H9 (cell line): ENCODE measurements around the gene RAB3B. TPM values are rescaled to one million over a fixed set of nuclear protein-coding genes. Genes with fewer than 3 reads are reported as not detected.
A peak's percentile ranks its signal among the peaks of the same experiment; 100 is the strongest.

Experiments
- DNase-seq: peaks from one replicate; pipeline ENCODE4 v3.0.0-alpha.2; 2017
- H2AFZ ChIP-seq: one replicate; pipeline ENCODE4 v1.6.1; 2013; ENCODE audit warnings: mild to moderate bottlenecking, low read length, control low read depth, moderate library complexity
- H2AK5ac ChIP-seq: 2 replicates; pipeline ENCODE4 v1.6.1; 2013; ENCODE audit warnings: low read length, control low read depth, mixed read lengths; ENCODE audit not compliant: insufficient read length
- H2BK120ac ChIP-seq: one replicate; pipeline ENCODE4 v1.6.1; 2013; ENCODE audit warnings: low read depth, mild to moderate bottlenecking, low read length, control low read depth, inconsistent platforms; ENCODE audit not compliant: poor library complexity, severe bottlenecking
- H2BK12ac ChIP-seq: 2 replicates; pipeline ENCODE4 v1.6.1; 2013; ENCODE audit warnings: low read length, control low read depth, mixed read lengths, low read depth; ENCODE audit not compliant: insufficient read length
- H2BK15ac ChIP-seq: 2 replicates; pipeline ENCODE4 v1.6.1; 2013; ENCODE audit warnings: low read depth, low read length, control low read depth
- H2BK20ac ChIP-seq: one replicate; pipeline ENCODE4 v1.6.1; 2013; ENCODE audit warnings: low read depth, mild to moderate bottlenecking, low read length, control low read depth, inconsistent platforms; ENCODE audit not compliant: poor library complexity, severe bottlenecking
- H2BK5ac ChIP-seq: 2 replicates; pipeline ENCODE4 v1.6.1; 2013; ENCODE audit warnings: low read length, control low read depth, mixed read lengths; ENCODE audit not compliant: insufficient read length
- H3K14ac ChIP-seq: 2 replicates; pipeline ENCODE4 v1.6.1; 2013; ENCODE audit warnings: low read length, control low read depth; ENCODE audit not compliant: insufficient read depth
- H3K18ac ChIP-seq: 2 replicates; pipeline ENCODE4 v1.6.1; 2013; ENCODE audit warnings: low read depth, mild to moderate bottlenecking, mixed read lengths, low read length, control low read depth; ENCODE audit not compliant: insufficient read length
- H3K23ac ChIP-seq: 2 replicates; pipeline ENCODE4 v1.6.1; 2013; ENCODE audit warnings: low read length, control low read depth, mixed read lengths, low read depth; ENCODE audit not compliant: insufficient read length
- H3K23me2 ChIP-seq: 2 replicates; pipeline ENCODE4 v1.6.1; 2013; ENCODE audit warnings: low read depth, mild to moderate bottlenecking, mixed read lengths, low read length, control low read depth; ENCODE audit not compliant: insufficient read length, poor library complexity, severe bottlenecking
- H3K27ac ChIP-seq: 2 replicates; pipeline ENCODE4 v1.5.1; 2013; ENCODE audit warnings: low read length, control low read depth, mixed read lengths, low read depth; ENCODE audit not compliant: insufficient read length
- H3K27me3 ChIP-seq: 2 replicates; pipeline ENCODE4 v1.6.1; 2013; ENCODE audit warnings: low read length, control low read depth, inconsistent platforms; ENCODE audit not compliant: insufficient read depth
- H3K4ac ChIP-seq: 2 replicates; pipeline ENCODE4 v1.6.1; 2013; ENCODE audit warnings: low read depth, mild to moderate bottlenecking, control low read depth, inconsistent platforms, low read length, moderate library complexity
- H3K4me1 ChIP-seq: 2 replicates; pipeline ENCODE4 v1.6.1; 2013; ENCODE audit warnings: low read length, control low read depth, inconsistent platforms; ENCODE audit not compliant: insufficient read depth
- H3K4me2 ChIP-seq: 2 replicates; pipeline ENCODE4 v1.6.1; 2013; ENCODE audit warnings: low read length, control low read depth, mixed read lengths; ENCODE audit not compliant: insufficient read length, insufficient read depth
- H3K56ac ChIP-seq: 2 replicates; pipeline ENCODE4 v1.6.1; 2013; ENCODE audit warnings: low read depth, mild to moderate bottlenecking, mixed read lengths, low read length, control low read depth; ENCODE audit not compliant: insufficient read length
- H3K79me1 ChIP-seq: 2 replicates; pipeline ENCODE4 v1.6.1; 2013; ENCODE audit warnings: low read depth, mild to moderate bottlenecking, moderate library complexity, low read length, control low read depth, inconsistent platforms; ENCODE audit not compliant: insufficient read depth, poor library complexity, severe bottlenecking
- H3K79me2 ChIP-seq: 2 replicates; pipeline ENCODE4 v1.6.1; 2013; ENCODE audit warnings: low read length, control low read depth, inconsistent platforms; ENCODE audit not compliant: insufficient read depth
- H3K9ac ChIP-seq: 2 replicates; pipeline ENCODE4 v1.6.1; 2013; ENCODE audit warnings: low read length, control low read depth, mixed read lengths; ENCODE audit not compliant: insufficient read length; ENCODE audit errors: extremely low read depth
- H3K9me3 ChIP-seq: one replicate; pipeline ENCODE4 v1.6.1; 2013; ENCODE audit warnings: low read depth, low read length, inconsistent platforms; ENCODE audit not compliant: control insufficient read depth
- H3T11ph ChIP-seq: one replicate; pipeline ENCODE4 v1.6.1; 2013; ENCODE audit warnings: mild to moderate bottlenecking, low read length, control low read depth, inconsistent platforms
- H4K20me1 ChIP-seq: one replicate; pipeline ENCODE4 v1.6.1; 2013; ENCODE audit not compliant: control insufficient read depth, insufficient read length, insufficient read depth
- H4K5ac ChIP-seq: 2 replicates; pipeline ENCODE4 v1.6.1; 2013; ENCODE audit warnings: low read depth, mild to moderate bottlenecking, mixed read lengths, low read length, control low read depth; ENCODE audit not compliant: insufficient read length
- H4K8ac ChIP-seq: replicated peaks from 2 replicates; pipeline ENCODE4 v1.6.1; 2013; ENCODE audit warnings: low read length, control low read depth, mixed read lengths, low read depth; ENCODE audit not compliant: insufficient read length
- H4K91ac ChIP-seq: 2 replicates; pipeline ENCODE4 v1.6.1; 2013; ENCODE audit warnings: low read depth, mild to moderate bottlenecking, moderate library complexity, mixed read lengths, low read length, control low read depth; ENCODE audit not compliant: insufficient read length
- H3K27ac Mint-ChIP-seq, 3 experiments: 2 replicates in 2 of 3; 3 replicates in 1 of 3; pipeline ENCODE4 v1.8.0; 2020 to 2021; ENCODE audit warnings: mixed read lengths in 3 of 3, mild to moderate bottlenecking in 1 of 3, moderate library complexity in 1 of 3
- H3K27me3 Mint-ChIP-seq: 2 replicates; pipeline ENCODE4 v1.8.0; 2021; ENCODE audit warnings: low read depth, mild to moderate bottlenecking, moderate library complexity, mixed read lengths
- H3K36me3 Mint-ChIP-seq, 3 experiments: 2 replicates in 2 of 3; 3 replicates in 1 of 3; pipeline ENCODE4 v1.8.0; 2020 to 2021; ENCODE audit warnings: low read depth in 3 of 3, mixed read lengths in 3 of 3; ENCODE audit not compliant: insufficient read depth in 1 of 3
- H3K4me1 Mint-ChIP-seq, 2 experiments: 2 replicates each; pipeline ENCODE4 v1.8.0; 2020; ENCODE audit warnings: mixed read lengths in 2 of 2
- H3K4me3 Mint-ChIP-seq, 2 experiments: 2 replicates in 1 of 2; 3 replicates in 1 of 2; pipeline ENCODE4 v1.8.0; 2020 to 2021; ENCODE audit warnings: mild to moderate bottlenecking in 2 of 2, mixed read lengths in 2 of 2, moderate library complexity in 1 of 2
- H3K9me3 Mint-ChIP-seq, 2 experiments: 2 replicates in 1 of 2; 3 replicates in 1 of 2; pipeline ENCODE4 v1.8.0; 2020; ENCODE audit warnings: mild to moderate bottlenecking in 2 of 2, mixed read lengths in 2 of 2, moderate library complexity in 1 of 2
- WGBS: extraction: QIAGEN DNeasy Blood & Tissue Kit; methylation state at CpG from one replicate; pipeline ENCODE4 v1.1.7; 2013; ENCODE audit warnings: missing lambda C conversion rate, low lambda C conversion rate, mixed read lengths; ENCODE audit not compliant: insufficient read length; ENCODE audit errors: extremely low coverage; 5-methylcytosine and 5-hydroxymethylcytosine counted together
- total RNA-seq: library from RNA; stranded (reverse); gene quantifications from 2 replicates; pipeline ENCODE4 v1.2.1, GENCODE V29; 2021
- TF ChIP-seq, protein P1 (sequence below): fragments of 200-600 bp; sonication (generic); conservative IDR thresholded peaks from 3 replicates; pipeline ENCODE4 v1.8.0; 2021; ENCODE audit warnings: antibody characterized with exemption, mild to moderate bottlenecking

RAB3B gene
- total RNA-seq, 1 experiment from 2014 or later, result 30.6 TPM

DNA sequence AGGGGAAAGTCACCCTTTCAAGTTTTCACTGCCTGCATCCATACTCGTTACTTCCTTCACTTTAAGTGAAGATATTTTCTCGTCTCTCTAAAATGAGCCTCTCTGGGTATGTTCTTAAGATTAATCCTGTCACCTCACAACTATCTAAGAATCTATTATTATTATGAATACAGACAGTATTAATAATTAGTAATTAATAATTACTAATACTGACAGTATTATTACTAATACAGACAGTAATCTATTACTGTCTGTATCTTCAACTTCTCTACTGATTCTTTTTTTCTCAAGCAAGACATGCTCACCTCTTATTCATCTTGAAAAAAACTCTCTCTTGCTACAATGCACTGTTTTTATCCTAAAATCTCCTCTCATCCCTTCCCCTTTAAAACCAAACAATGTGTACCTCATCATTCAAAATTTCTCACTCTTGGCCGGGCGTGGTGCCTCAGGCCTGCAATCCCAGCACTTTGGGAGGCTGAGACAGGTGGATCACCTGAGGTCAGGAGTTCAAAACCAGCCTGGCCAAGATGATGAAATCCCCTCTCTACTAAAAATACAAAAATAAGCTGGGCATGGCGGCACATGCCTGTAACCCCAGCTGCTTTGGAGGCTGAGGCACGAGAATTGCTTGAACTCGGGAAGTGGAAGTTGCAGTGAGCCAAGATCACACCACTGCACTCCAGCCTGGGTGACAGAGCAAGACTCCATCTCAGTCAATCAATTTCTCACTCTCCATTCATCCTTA lies 119.7 kb downstream of the RAB3B start:
- Histone ChIP-seq H2BK120ac (no peak overlapping the region), H3K9me3 (no peaks in the 10 kb centered on the region), H3K4me1 (peaks cover 2% of the 10 kb centered on the region; the same call in 1 of the 2 replicates), H3T11ph (no peak overlapping the region), H3K9ac (no peak overlapping the region), H3K18ac (no peak overlapping the region), H2BK20ac (no peak overlapping the region), H2BK5ac (no peak overlapping the region), H4K5ac (no peak overlapping the region), H2BK15ac (no peak overlapping the region), H3K79me2 (peaks cover 27% of the 10 kb centered on the region; the same call in 1 of the 2 replicates), H3K4me2 (no peak overlapping the region), H3K4ac (no peak overlapping the region), H4K91ac (no peak overlapping the region), H4K8ac (no peak overlapping the region), H2AFZ (no peak overlapping the region), H2BK12ac (no peak overlapping the region), H2AK5ac (no peak overlapping the region), H3K14ac (no peak overlapping the region), H3K23me2 (no peaks in the 10 kb centered on the region), H3K27me3 (no peaks in the 10 kb centered on the region), H3K27ac (no peak overlapping the region), H3K56ac (no peak overlapping the region), H3K23ac (no peak overlapping the region), H3K79me1 (peaks cover 11% of the 10 kb centered on the region), H4K20me1 (no peaks in the 10 kb centered on the region)
- no peaks in the 10 kb centered on the region for H3K9me3 Mint-ChIP-seq
- no peaks in the 10 kb centered on the region for H3K27me3 Mint-ChIP-seq
- H3K4me3 Mint-ChIP-seq, result no peak overlapping the region; a peak in 1 of 5 replicates
- peak overlapping the region; percentile 69 to 95 (median 91); a peak in 6 of 7 replicates for H3K27ac Mint-ChIP-seq
- H3K4me1 Mint-ChIP-seq, result peaks cover 11 to 19% of the 10 kb centered on the region in 2 experiments
- peaks cover 0 to 11% (median 5%) of the 10 kb centered on the region in 3 experiments; a peak in 5 of 7 replicates for H3K36me3 Mint-ChIP-seq
- no CpG with 5 or more reads among the region's 7 CpGs for WGBS
- TF ChIP-seq, protein P1, sequence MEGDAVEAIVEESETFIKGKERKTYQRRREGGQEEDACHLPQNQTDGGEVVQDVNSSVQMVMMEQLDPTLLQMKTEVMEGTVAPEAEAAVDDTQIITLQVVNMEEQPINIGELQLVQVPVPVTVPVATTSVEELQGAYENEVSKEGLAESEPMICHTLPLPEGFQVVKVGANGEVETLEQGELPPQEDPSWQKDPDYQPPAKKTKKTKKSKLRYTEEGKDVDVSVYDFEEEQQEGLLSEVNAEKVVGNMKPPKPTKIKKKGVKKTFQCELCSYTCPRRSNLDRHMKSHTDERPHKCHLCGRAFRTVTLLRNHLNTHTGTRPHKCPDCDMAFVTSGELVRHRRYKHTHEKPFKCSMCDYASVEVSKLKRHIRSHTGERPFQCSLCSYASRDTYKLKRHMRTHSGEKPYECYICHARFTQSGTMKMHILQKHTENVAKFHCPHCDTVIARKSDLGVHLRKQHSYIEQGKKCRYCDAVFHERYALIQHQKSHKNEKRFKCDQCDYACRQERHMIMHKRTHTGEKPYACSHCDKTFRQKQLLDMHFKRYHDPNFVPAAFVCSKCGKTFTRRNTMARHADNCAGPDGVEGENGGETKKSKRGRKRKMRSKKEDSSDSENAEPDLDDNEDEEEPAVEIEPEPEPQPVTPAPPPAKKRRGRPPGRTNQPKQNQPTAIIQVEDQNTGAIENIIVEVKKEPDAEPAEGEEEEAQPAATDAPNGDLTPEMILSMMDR, result no peak
- no peak for DNase-seq
